ENCODE measurements around the gene HCN1. TPM values are rescaled to one million over a fixed set of nuclear protein-coding genes. Genes with fewer than 3 reads are reported as not detected.

The HCN1 gene
- total and polyA plus RNA-seq, 2 of the 13 experiments (the other 11 are each of a cell fraction or from before 2014, with no cell fraction given): not detected

- Histone ChIP-seq H3K27ac (ENCODE audit: extremely low read length, insufficient read depth, low read length) (no peak overlapping the region), H3K4me1 (ENCODE audit: insufficient read depth, low read length) (no peaks in the 10 kb centered on the region), H4K20me1 (ENCODE audit: insufficient read depth, low read length) (no peaks in the 10 kb centered on the region), H2AFZ (ENCODE audit: low read length) (no peak overlapping the region), H3K4me3 (replicated peaks in 1 of 3; ENCODE audit: insufficient read depth in 1 of 3, low read depth in 2 of 3, low read length in 3 of 3) (no peak overlapping the region), H3K36me3 (replicated peaks in 1 of 2; ENCODE audit: control insufficient read depth in 1 of 2, insufficient read depth in 2 of 2, low read length in 2 of 2) (no peaks in the 10 kb centered on the region), H3K9ac (ENCODE audit: insufficient read depth, low read depth, low read length) (no peak overlapping the region), H3K9me3 (ENCODE audit: low read length) (peaks cover 77% of the 10 kb centered on the region), H3K79me2 (ENCODE audit: insufficient read depth, low read length) (no peaks in the 10 kb centered on the region), H3K4me2 (ENCODE audit: low read depth, low read length) (no peak overlapping the region), H3K27me3 (ENCODE audit: control insufficient read depth in 1 of 2, insufficient read depth in 2 of 2, low read length in 2 of 2) (no peaks in the 10 kb centered on the region)
- ChIA-PET CTCF (ENCODE audit: low intra/inter-chr PET ratio, low total read pairs) (no interaction called here), POLR2A (no interaction called here)
- in situ Hi-C loops (cut with HindIII; ENCODE audit: extremely low pct_ligation_motif_present, low pct_unique_long_range_greater_than_20kb) (no loop called here), intact Hi-C loops (cut with micrococcal nuclease; ENCODE audit: unreplicated experiment) (no loop called here)
- ATAC-seq (no peak), FAIRE-seq (no peak), DNase-seq (ENCODE audit: low spot score) (no peak)
- 0% methylated on average over 2 of the region's 2 CpGs for WGBS (ENCODE audit: low lambda C conversion rate)
- TF ChIP-seq ZNF616 (CRISPR knock-in tag; IDR thresholded peaks at IDR 0.05; ENCODE audit: low read depth): no peak
- TF ChIP-seq ZNF510 (CRISPR knock-in tag; IDR thresholded peaks at IDR 0.05; ENCODE audit: low read depth): no peak
- TF ChIP-seq FOXJ3 (CRISPR knock-in tag; IDR thresholded peaks at IDR 0.05; ENCODE audit: borderline replicate concordance): no peak
- TF ChIP-seq ONECUT2 (CRISPR knock-in tag; IDR thresholded peaks at IDR 0.05): no peak
- no peak for TF ChIP-seq SMYD3 (CRISPR knock-in tag; IDR thresholded peaks at IDR 0.05)
- TF ChIP-seq ZNF879 (CRISPR knock-in tag; IDR thresholded peaks at IDR 0.05): no peak
- no peak for TF ChIP-seq BATF2 (CRISPR knock-in tag; IDR thresholded peaks at IDR 0.05)
- no peak for TF ChIP-seq MNT (IDR thresholded peaks at IDR 0.05)
- no peak for TF ChIP-seq MBD4 (IDR thresholded peaks at IDR 0.05; ENCODE audit: borderline replicate concordance, low read length)
- TF ChIP-seq GFI1 (CRISPR knock-in tag; IDR thresholded peaks at IDR 0.05; ENCODE audit: borderline replicate concordance): no peak
- TF ChIP-seq SNRNP70 (IDR thresholded peaks at IDR 0.05; ENCODE audit: low read depth, low read length): no peak
- TF ChIP-seq ZNF224 (CRISPR knock-in tag; IDR thresholded peaks at IDR 0.05): no peak
- TF ChIP-seq LBX2 (CRISPR knock-in tag; IDR thresholded peaks at IDR 0.05; ENCODE audit: borderline replicate concordance): no peak
- TF ChIP-seq HNRNPLL (IDR thresholded peaks at IDR 0.05; ENCODE audit: low read depth, low read length, poor library complexity, severe bottlenecking): no peak
- TF ChIP-seq ELF1 (CRISPR knock-in tag; IDR thresholded peaks at IDR 0.05): no peak
- TF ChIP-seq RAD51 (IDR thresholded peaks at IDR 0.05; ENCODE audit: borderline replicate concordance): no peak
- BruUV-seq (replicated peaks): no TSS peak
These were observed 421.9 kb downstream of the HCN1 start for GRCh38 chr5:45274241-45274640.

Measured in HepG2 (cell line).